ENCODE data around the gene ABLIM2. TPM values are rescaled to one million over a fixed set of nuclear protein-coding genes. Genes with fewer than 3 reads are reported as not detected.

Gene ABLIM2
- total RNA-seq, 1 experiment from 2014 or later: 1.0 TPM

DNA sequence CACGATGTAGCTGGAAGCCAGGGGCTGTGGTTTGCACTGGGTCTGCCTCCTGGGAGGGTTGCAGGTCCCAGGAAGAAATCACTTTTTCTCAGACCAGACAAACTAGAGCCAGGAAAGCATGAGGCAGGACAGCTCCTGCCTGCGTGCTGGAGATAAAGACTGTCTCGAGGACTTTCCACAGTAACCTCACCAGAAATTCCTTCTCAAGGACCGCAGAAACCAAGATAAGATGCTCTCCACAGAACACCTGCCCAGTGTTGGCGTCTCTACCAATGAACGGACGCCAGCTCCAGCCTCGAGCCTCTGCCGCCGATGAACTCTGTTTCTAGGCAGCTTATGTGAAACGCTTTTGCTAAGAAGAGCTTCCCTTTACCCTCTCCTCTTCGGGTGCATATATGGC, 142.1 kb downstream of the ABLIM2 start:
- Histone ChIP-seq H3K56ac (ENCODE audit: insufficient read length, low read depth, low read length) (no peak overlapping the region), H2BK120ac (ENCODE audit: low read depth, low read length, poor library complexity, severe bottlenecking) (no peak overlapping the region), H2BK20ac (ENCODE audit: low read depth, low read length, poor library complexity, severe bottlenecking) (no peak overlapping the region), H3K9me3 (ENCODE audit: control insufficient read depth, low read depth, low read length) (no peaks in the 10 kb centered on the region), H3K79me1 (ENCODE audit: insufficient read depth, low read depth, low read length, poor library complexity, severe bottlenecking) (no peaks in the 10 kb centered on the region), H3K4ac (ENCODE audit: low read depth, low read length) (no peak overlapping the region), H3K18ac (ENCODE audit: insufficient read length, low read depth, low read length) (no peak overlapping the region), H2AFZ (ENCODE audit: low read length) (no peak overlapping the region), H2BK12ac (ENCODE audit: insufficient read length, low read depth, low read length) (no peak overlapping the region), H2BK5ac (ENCODE audit: insufficient read length, low read length) (no peak overlapping the region), H3K27me3 (ENCODE audit: insufficient read depth, low read length) (no peaks in the 10 kb centered on the region), H3K9ac (ENCODE audit: extremely low read depth, insufficient read length, low read length) (no peak overlapping the region), H2AK5ac (ENCODE audit: insufficient read length, low read length) (no peak overlapping the region), H3K23me2 (ENCODE audit: insufficient read length, low read depth, low read length, poor library complexity, severe bottlenecking) (no peaks in the 10 kb centered on the region), H4K91ac (ENCODE audit: insufficient read length, low read depth, low read length) (no peak overlapping the region), H3K4me2 (ENCODE audit: insufficient read depth, insufficient read length, low read length) (no peak overlapping the region), H3K79me2 (ENCODE audit: insufficient read depth, low read length) (no peaks in the 10 kb centered on the region), H3K14ac (ENCODE audit: insufficient read depth, low read length) (no peak overlapping the region; the same call in 1 of the 2 replicates), H3T11ph (ENCODE audit: low read length) (no peak overlapping the region), H2BK15ac (ENCODE audit: low read depth, low read length) (no peak overlapping the region), H4K5ac (ENCODE audit: insufficient read length, low read depth, low read length) (no peak overlapping the region), H3K23ac (ENCODE audit: insufficient read length, low read depth, low read length) (no peak overlapping the region), H3K27ac (ENCODE audit: insufficient read length, low read depth, low read length) (no peak overlapping the region), H4K8ac (replicated peaks; ENCODE audit: insufficient read length, low read depth, low read length) (no peak overlapping the region), H3K4me1 (ENCODE audit: insufficient read depth, low read length) (no peaks in the 10 kb centered on the region; the same call in 1 of the 2 replicates), H4K20me1 (ENCODE audit: control insufficient read depth, insufficient read depth, insufficient read length) (no peaks in the 10 kb centered on the region)
- no CpG with 5 or more reads among the region's 12 CpGs for WGBS (ENCODE audit: extremely low coverage, insufficient read length, low lambda C conversion rate)
- H3K4me3 Mint-ChIP-seq: no peak overlapping the region
- peak overlapping the region in 2 of 3 experiments; percentile 39 to 80; a peak in 2 of 7 replicates for H3K27ac Mint-ChIP-seq
- peaks cover 2% of the 10 kb centered on the region for H3K27me3 Mint-ChIP-seq (ENCODE audit: low read depth)
- peaks cover 17 to 26% of the 10 kb centered on the region in 2 experiments for H3K4me1 Mint-ChIP-seq
- H3K9me3 Mint-ChIP-seq: no peaks in the 10 kb centered on the region
- TF ChIP-seq, protein P1, sequence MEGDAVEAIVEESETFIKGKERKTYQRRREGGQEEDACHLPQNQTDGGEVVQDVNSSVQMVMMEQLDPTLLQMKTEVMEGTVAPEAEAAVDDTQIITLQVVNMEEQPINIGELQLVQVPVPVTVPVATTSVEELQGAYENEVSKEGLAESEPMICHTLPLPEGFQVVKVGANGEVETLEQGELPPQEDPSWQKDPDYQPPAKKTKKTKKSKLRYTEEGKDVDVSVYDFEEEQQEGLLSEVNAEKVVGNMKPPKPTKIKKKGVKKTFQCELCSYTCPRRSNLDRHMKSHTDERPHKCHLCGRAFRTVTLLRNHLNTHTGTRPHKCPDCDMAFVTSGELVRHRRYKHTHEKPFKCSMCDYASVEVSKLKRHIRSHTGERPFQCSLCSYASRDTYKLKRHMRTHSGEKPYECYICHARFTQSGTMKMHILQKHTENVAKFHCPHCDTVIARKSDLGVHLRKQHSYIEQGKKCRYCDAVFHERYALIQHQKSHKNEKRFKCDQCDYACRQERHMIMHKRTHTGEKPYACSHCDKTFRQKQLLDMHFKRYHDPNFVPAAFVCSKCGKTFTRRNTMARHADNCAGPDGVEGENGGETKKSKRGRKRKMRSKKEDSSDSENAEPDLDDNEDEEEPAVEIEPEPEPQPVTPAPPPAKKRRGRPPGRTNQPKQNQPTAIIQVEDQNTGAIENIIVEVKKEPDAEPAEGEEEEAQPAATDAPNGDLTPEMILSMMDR (conservative IDR thresholded peaks at IDR 0.05): no peak
- no peak for DNase-seq
- H3K36me3 Mint-ChIP-seq (ENCODE audit: insufficient read depth in 1 of 3, low read depth in 3 of 3): no peaks in the 10 kb centered on the region
